WERI-Rb-1 (cell line): ENCODE results near the gene MED31.

Experiments used
- DNase-seq: peaks from one replicate; pipeline ENCODE4 v3.0.0-alpha.2; 2020
- H3K27ac ChIP-seq: fragments of 250-450 bp; sonication (Bioruptor Pico); 2 replicates; pipeline ENCODE4 v1.5.1; 2020; ENCODE audit warnings: mild to moderate bottlenecking, moderate library complexity
- H3K27me3 ChIP-seq: fragments of 250-450 bp; sonication (Bioruptor Pico); 2 replicates; pipeline ENCODE4 v1.5.1; 2021; ENCODE audit warnings: mild to moderate bottlenecking, low read depth, moderate library complexity; ENCODE audit not compliant: insufficient read depth, severe bottlenecking
- H3K36me3 ChIP-seq: fragments of 250-450 bp; sonication (Bioruptor Pico); 2 replicates; pipeline ENCODE4 v1.5.1; 2020; ENCODE audit warnings: mild to moderate bottlenecking, moderate library complexity
- H3K4me3 ChIP-seq: 2 replicates; pipeline ENCODE4 v1.5.1; 2011; ENCODE audit warnings: low read depth, mild to moderate bottlenecking, control low read depth, low read length
- H3K9me3 ChIP-seq: fragments of 250-450 bp; sonication (Bioruptor Pico); 2 replicates; pipeline ENCODE4 v1.5.1; 2021; ENCODE audit warnings: mild to moderate bottlenecking, moderate library complexity; ENCODE audit not compliant: severe bottlenecking
- TF ChIP-seq, protein P1 (sequence below): IDR thresholded peaks from 2 replicates; pipeline ENCODE4 v1.5.1; 2011; ENCODE audit warnings: low read depth, mild to moderate bottlenecking, control low read depth, inconsistent platforms, low read length

Gene MED31

DNA sequence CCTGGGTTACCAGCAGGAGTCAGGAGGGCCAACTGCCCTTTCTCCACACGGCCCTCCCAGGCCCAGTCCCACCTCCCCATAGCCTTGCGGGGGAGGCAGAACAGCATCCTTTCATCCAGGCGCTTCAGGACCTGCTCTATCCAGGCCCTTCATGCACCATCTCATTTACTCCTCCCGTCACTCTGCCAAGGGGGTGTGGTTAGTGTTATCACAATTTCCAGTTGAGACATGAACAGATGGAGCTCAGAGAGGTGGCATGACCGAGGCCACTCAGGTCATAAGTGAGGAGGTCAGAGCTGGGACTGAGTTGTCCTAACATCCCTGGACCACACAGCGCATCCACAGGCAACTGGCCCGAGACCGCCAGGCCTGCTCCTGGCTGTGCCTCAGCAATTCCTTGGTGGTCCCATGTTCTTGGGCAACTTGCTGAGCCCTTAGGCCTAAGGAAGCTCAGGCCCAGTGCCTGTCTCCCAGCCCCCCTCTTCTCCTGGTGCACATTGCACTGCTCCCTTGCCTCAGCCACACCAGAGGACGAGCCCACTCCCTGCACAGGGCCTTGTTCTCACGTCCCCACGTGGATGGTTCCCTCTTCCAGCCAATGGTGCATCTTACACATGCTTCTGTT, 23.9 kb upstream of the MED31 start:
- H3K9me3 ChIP-seq: no peaks in the 10 kb centered on the region
- TF ChIP-seq, protein P1, sequence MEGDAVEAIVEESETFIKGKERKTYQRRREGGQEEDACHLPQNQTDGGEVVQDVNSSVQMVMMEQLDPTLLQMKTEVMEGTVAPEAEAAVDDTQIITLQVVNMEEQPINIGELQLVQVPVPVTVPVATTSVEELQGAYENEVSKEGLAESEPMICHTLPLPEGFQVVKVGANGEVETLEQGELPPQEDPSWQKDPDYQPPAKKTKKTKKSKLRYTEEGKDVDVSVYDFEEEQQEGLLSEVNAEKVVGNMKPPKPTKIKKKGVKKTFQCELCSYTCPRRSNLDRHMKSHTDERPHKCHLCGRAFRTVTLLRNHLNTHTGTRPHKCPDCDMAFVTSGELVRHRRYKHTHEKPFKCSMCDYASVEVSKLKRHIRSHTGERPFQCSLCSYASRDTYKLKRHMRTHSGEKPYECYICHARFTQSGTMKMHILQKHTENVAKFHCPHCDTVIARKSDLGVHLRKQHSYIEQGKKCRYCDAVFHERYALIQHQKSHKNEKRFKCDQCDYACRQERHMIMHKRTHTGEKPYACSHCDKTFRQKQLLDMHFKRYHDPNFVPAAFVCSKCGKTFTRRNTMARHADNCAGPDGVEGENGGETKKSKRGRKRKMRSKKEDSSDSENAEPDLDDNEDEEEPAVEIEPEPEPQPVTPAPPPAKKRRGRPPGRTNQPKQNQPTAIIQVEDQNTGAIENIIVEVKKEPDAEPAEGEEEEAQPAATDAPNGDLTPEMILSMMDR: no peak
- DNase-seq: no peak

DNA sequence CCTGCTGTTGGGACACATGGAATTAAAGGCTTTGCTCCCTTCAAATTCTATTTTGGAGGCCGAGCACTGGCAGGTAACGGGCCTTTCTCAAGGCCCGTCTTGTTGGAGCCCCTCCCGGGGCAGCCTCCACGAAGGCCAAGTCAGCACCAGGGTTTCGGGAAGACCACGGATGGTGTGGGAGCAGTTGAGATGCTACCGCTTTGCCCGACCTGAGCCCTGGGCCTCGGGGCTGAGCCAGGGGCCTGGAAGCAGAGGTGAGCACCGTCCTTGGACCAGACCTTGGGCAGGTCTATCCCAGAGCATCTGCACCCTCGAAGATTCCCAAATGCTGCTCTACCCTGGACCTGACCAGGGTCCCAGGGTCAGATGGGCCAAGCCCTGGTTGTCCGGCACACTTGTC, 23.2 kb upstream of the MED31 start:
- no peak for DNase-seq
- Histone ChIP-seq H3K27ac (no peak overlapping the region), H3K4me3 (no peak overlapping the region), H3K36me3 (no peaks in the 10 kb centered on the region), H3K9me3 (no peaks in the 10 kb centered on the region), H3K27me3 (no peaks in the 10 kb centered on the region)
- TF ChIP-seq, protein P1: no peak

More for the DNA sequence above, 23.9 kb upstream of the MED31 start:
- peaks cover 2% of the 10 kb centered on the region for H3K27me3 ChIP-seq
- H3K27ac ChIP-seq: no peak overlapping the region
- no peaks in the 10 kb centered on the region for H3K36me3 ChIP-seq
- H3K4me3 ChIP-seq: no peak overlapping the region

DNA sequence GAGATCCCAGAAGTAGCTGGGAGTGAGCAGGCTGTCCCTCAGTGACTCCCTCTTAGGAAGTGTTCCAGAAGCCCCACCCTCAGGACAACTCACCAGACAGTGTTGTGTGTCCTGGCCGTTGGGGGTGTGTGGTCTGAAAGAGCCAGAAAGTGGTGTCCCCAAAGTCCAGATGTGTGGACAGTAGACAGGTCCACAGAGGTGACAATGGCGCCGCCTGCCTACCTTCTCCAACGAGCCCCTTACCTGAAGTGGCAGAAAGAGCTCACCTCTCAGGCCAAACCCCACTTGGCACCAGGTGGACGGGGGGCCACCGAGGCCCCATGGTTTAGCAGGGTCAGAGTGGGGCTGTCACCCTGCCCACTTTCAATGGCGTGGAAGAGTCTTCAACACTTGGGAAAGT, 20.0 kb upstream of the MED31 start:
- Histone ChIP-seq H3K27me3 (no peaks in the 10 kb centered on the region), H3K27ac (no peak overlapping the region), H3K36me3 (no peaks in the 10 kb centered on the region), H3K4me3 (no peak overlapping the region), H3K9me3 (no peaks in the 10 kb centered on the region)
- no peak for DNase-seq
- TF ChIP-seq, protein P1: no peak

DNA sequence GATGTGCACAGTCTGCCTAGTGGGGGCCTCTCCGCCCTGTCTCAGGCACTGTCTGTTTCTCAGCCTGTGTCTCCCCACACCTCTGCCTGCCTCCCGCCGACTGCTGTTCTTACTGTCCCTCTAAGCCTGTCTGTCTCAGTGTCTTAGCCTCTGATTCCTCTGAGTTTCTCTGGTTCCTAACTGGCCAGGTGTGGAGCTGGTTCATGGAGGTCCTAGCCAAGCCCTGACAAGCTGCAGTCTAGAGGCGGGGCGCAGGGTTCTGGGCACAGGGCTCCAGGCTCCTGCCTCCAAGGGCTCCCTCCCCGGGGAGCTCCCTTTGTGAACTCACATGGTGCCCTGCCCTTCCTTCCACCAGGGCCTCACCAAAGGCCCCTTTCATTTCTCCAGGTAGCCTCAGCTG, 19.6 kb upstream of the MED31 start:
- Histone ChIP-seq H3K27ac (no peak overlapping the region), H3K27me3 (no peaks in the 10 kb centered on the region), H3K36me3 (no peaks in the 10 kb centered on the region), H3K4me3 (no peak overlapping the region), H3K9me3 (no peaks in the 10 kb centered on the region)
- DNase-seq: no peak
- TF ChIP-seq, protein P1: no peak

DNA sequence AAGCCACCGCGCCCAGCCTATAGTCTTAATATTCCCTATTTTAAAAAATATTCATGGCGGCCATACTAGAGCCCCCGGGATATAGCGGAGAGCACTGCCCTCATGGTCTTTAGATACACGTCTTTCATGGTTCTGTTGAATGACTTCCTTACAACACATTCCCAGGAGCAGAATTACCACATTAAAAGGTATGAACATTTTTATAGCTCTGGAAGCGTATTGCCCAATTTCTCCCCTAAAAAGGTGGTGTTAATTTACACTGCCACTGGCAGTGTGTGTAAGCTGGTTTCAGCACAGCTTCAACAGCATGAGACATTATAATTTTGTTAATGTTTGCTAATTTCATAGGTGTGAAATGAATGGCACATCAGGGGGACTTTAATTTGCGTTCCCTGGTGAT, 19.2 kb upstream of the MED31 start:
- TF ChIP-seq, protein P1: no peak
- Histone ChIP-seq H3K4me3 (no peak overlapping the region), H3K9me3 (no peaks in the 10 kb centered on the region), H3K27ac (no peak overlapping the region), H3K27me3 (no peaks in the 10 kb centered on the region), H3K36me3 (no peaks in the 10 kb centered on the region)
- DNase-seq: no peak
